GM12801 (cell line): ENCODE measurements around the gene PPFIA2.

Experiments used
- CTCF ChIP-seq: IDR thresholded peaks from one replicate; pipeline ENCODE4 v1.5.1; 2011; ENCODE audit warnings: control low read depth; ENCODE audit not compliant: insufficient read length; ENCODE audit errors: extremely low read depth

The PPFIA2 gene

GRCh38 chr12:81758421-81759189, 545 bp downstream of the PPFIA2 start:
- no peak for TF ChIP-seq CTCF

GRCh38 chr12:81757731-81758365, 1.3 kb downstream of the PPFIA2 start:
- TF ChIP-seq CTCF, result no peak

GRCh38 chr12:81729781-81730180, 29.4 kb downstream of the PPFIA2 start:
- no peak for TF ChIP-seq CTCF

- TF ChIP-seq CTCF, result no peak
Observed at GRCh38 chr12:81727391-81727790, 31.8 kb downstream of the PPFIA2 start.

GRCh38 chr12:81726634-81727033, 32.5 kb downstream of the PPFIA2 start:
- no peak for TF ChIP-seq CTCF

- TF ChIP-seq CTCF, result no peak
Observed at GRCh38 chr12:81723361-81723760, 35.8 kb downstream of the PPFIA2 start.

GRCh38 chr12:81722004-81722403, 37.1 kb downstream of the PPFIA2 start:
- TF ChIP-seq CTCF, result no peak
